T-cell (primary cell): Measurements from ENCODE around the gene ACOT2. TPM values are rescaled to one million over a fixed set of nuclear protein-coding genes. Genes with fewer than 3 reads are reported as not detected.
"Not testable (repeated sequence)": the region's sequence is repeated elsewhere in the genome, so short reads cannot be mapped to it uniquely, and the experiment has no call there.

Experiments
- ATAC-seq, 4 experiments: fragments of 200-7000 bp in 3 of 4; fragments of 150-1000 bp in 1 of 4; cut with Tn5 transposase; replicated peaks in 1 of 4; 1 replicate in 3 of 4; 2 replicates in 1 of 4; pipeline ENCODE4 v1.10.0; 2021; ENCODE audit warnings: moderate library complexity in 3 of 4, mild to moderate bottlenecking in 2 of 4, moderate number of reproducible peaks in 1 of 4
- CTCF ChIA-PET, 2 donors: fragments of 300-600 bp; sonication (Branson Sonifier 250); formaldehyde crosslinking; loops; one replicate each; lab custom pipeline; 2022; ENCODE audit warnings: antibody characterized with exemption in 2 of 2; lab: Charles Lee
- POLR2A ChIA-PET, 2 donors: fragments of 300-600 bp; sonication (Branson Sonifier 250); formaldehyde crosslinking; loops; one replicate each; lab custom pipeline; 2022; ENCODE audit warnings: antibody characterized with exemption in 2 of 2; lab: Charles Lee
- DNase-seq, 35 experiments: peaks; one replicate each; pipeline versions ENCODE4 v3.0.0 to v3.0.0-alpha.2; 2013 to 2023
- H3K27ac ChIP-seq: one replicate; pipeline ENCODE4 v1.5.1; 2013; ENCODE audit warnings: low read length
- H3K27me3 ChIP-seq, 2 experiments: replicated peaks in 1 of 2; 1 replicate in 1 of 2; 2 replicates in 1 of 2; pipeline versions ENCODE4 v1.6.1 to v1.7.0; 2013; ENCODE audit warnings: low read length in 1 of 2, mixed read lengths in 1 of 2; ENCODE audit not compliant: control insufficient read depth in 2 of 2, insufficient read depth in 2 of 2; ENCODE audit errors: extremely low read depth in 1 of 2
- H3K36me3 ChIP-seq, 2 donors: 1 replicate in 1 of 2; 2 replicates in 1 of 2; pipeline versions ENCODE4 v1.6.1 to v1.7.0; 2013; ENCODE audit warnings: low read length in 1 of 2; ENCODE audit not compliant: control insufficient read depth in 2 of 2, insufficient read depth in 1 of 2; ENCODE audit errors: extremely low read depth in 1 of 2
- H3K4me1 ChIP-seq, 2 experiments: 1 replicate in 1 of 2; 2 replicates in 1 of 2; pipeline versions ENCODE4 v1.6.1 to v1.7.0; 2013; ENCODE audit warnings: low read length in 2 of 2, mixed read lengths in 1 of 2; ENCODE audit not compliant: insufficient read depth in 2 of 2, control insufficient read depth in 1 of 2; ENCODE audit errors: extremely low read depth in 1 of 2
- H3K4me3 ChIP-seq, 2 donors: 1 replicate in 1 of 2; 2 replicates in 1 of 2; pipeline versions ENCODE4 v1.5.1 to v1.7.0; 2013; ENCODE audit warnings: mild to moderate bottlenecking in 2 of 2, low read length in 1 of 2, moderate library complexity in 1 of 2; ENCODE audit not compliant: control insufficient read depth in 1 of 2; ENCODE audit errors: extremely low read depth in 1 of 2
- H3K9me3 ChIP-seq: 2 replicates; pipeline ENCODE4 v1.7.0; 2013
- H3K27ac Mint-ChIP-seq, 2 donors: one replicate each; pipeline ENCODE4 v1.8.0; 2020 to 2021; ENCODE audit warnings: mild to moderate bottlenecking in 2 of 2, mixed read lengths in 2 of 2
- H3K27me3 Mint-ChIP-seq, 2 donors: one replicate each; pipeline ENCODE4 v1.8.0; 2021 to 2022; ENCODE audit warnings: mixed read lengths in 2 of 2
- H3K36me3 Mint-ChIP-seq: one replicate; pipeline ENCODE4 v1.8.0; 2021; ENCODE audit warnings: mixed read lengths
- H3K4me1 Mint-ChIP-seq, 3 donors: one replicate each; pipeline ENCODE4 v1.8.0; 2020 to 2022; ENCODE audit warnings: mixed read lengths in 3 of 3, mild to moderate bottlenecking in 1 of 3
- H3K4me3 Mint-ChIP-seq, 3 donors: one replicate each; pipeline ENCODE4 v1.8.0; 2020 to 2022; ENCODE audit warnings: mild to moderate bottlenecking in 3 of 3, mixed read lengths in 3 of 3, moderate library complexity in 3 of 3
- H3K9me3 Mint-ChIP-seq, 3 donors: one replicate each; pipeline ENCODE4 v1.8.0; 2020 to 2022; ENCODE audit warnings: mixed read lengths in 3 of 3
- WGBS: methylation state at CpG from one replicate; pipeline ENCODE4 v1.1.5; 2013; ENCODE audit warnings: missing lambda C conversion rate; ENCODE audit not compliant: insufficient coverage; 5-methylcytosine and 5-hydroxymethylcytosine counted together
- total RNA-seq, 35 experiments: library from RNA in 6 of 35; stranded (reverse) in 6 of 35; fragments of 120-200 nt in 1 of 35; gene quantifications; one replicate each; pipeline versions ENCODE4 v1.2.1 to v1.2.4 and lab custom pipeline; 2013 to 2026

ACOT2 gene
- 10 to 100 TPM; 11.8 to 14.7 (median 12.9) TPM for total RNA-seq
- total RNA-seq (2013), result 9.6 TPM
- 2.8 to 18.7 (median 8.3) reads per million in 29 experiments for total RNA-seq (lab: John Stamatoyannopoulos, UW)

DNA sequence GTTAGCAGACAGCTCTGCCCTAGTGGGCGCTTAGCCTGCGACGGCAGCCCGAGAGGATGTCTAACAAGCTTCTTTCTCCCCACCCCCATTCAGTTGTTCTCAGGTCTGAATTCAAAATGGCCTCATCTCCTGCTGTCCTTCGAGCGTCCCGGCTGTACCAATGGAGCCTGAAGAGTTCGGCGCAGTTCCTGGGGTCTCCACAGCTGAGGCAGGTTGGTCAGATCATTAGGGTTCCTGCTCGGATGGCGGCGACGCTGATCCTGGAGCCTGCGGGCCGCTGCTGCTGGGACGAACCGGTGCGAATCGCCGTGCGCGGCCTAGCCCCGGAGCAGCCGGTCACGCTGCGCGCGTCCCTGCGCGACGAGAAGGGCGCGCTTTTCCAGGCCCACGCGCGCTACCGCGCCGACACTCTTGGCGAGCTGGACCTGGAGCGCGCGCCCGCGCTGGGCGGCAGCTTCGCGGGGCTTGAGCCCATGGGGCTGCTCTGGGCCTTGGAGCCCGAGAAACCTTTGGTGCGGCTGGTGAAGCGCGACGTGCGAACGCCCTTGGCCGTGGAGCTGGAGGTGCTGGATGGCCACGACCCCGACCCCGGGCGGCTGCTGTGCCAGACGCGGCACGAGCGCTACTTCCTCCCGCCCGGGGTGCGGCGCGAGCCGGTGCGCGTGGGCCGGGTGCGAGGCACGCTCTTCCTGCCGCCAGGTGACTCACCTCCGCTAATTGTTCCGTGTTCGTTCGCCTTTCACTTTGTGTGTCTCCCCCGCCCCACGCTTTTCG, at the start of gene ACOT2:
Gene ACOT2 (plus strand): TSS at position 29 of the 774 bp plus-strand sequence. CDS start 28 bp downstream, at position 57.
- Histone ChIP-seq H3K4me3 (peak within 1 kb of the TSS; percentile 74 to 82), H3K27ac (peak within 1 kb of the TSS; percentile 80), H3K4me1 (peaks cover 4 to 48% of the 10 kb centered on the region in 2 experiments)
- ChIA-PET CTCF (interaction anchor here (0.6 to 3.5 kb wide), 22 partner anchors 21 to 382 kb away, joined by 3 to 35 read pairs (median 4); partner anchors contain the start of genes ACOT6 (in 1 of the 2), NUMB (in 1 of the 2) and RIOX1 (in 1 of the 2)), POLR2A (interaction anchor here (0.5 to 1.1 kb wide), 6 partner anchors 9 to 380 kb away, joined by 3 to 5 read pairs (median 3); partner anchors contain the start of genes FAM161B (in 1 of the 2) and RIOX1 (in 1 of the 2))
- Mint-ChIP-seq H3K4me3 (peak within 1 kb of the TSS; percentile 86 to 93 (median 93)), H3K27ac (peak within 1 kb of the TSS; percentile 93 to 94), H3K36me3 (peaks cover 30% of the 10 kb centered on the region), H3K4me1 (peaks cover 41 to 50% (median 50%) of the 10 kb centered on the region in 3 donors)
- WGBS, result under 1% methylated on average over 58 of the region's 83 CpGs
- DNase-seq, result peak; percentile 52 to 80 (median 64)
- not testable (repeated sequence) for H3K27me3 ChIP-seq, H3K36me3 ChIP-seq, H3K9me3 Mint-ChIP-seq, H3K9me3 ChIP-seq, H3K27me3 Mint-ChIP-seq
- ATAC-seq, result peak; percentile 70 to 85 (median 82)

GRCh38 chr14:73521229-73521628, 47.8 kb upstream of the ACOT2 start:
- ChIA-PET POLR2A (no interaction called here), CTCF (interaction anchor here in 1 of 2 donors (1.0 kb wide), 1 partner anchor 11 kb away, joined by 3 read pairs; no protein-coding TSS in a partner anchor)
- Mint-ChIP-seq H3K4me1 (no peaks in the 10 kb centered on the region), H3K27me3 (no peaks in the 10 kb centered on the region), H3K27ac (no peak overlapping the region), H3K4me3 (no peak overlapping the region), H3K36me3 (peaks cover 14% of the 10 kb centered on the region), H3K9me3 (no peaks in the 10 kb centered on the region)
- no peaks in the 10 kb centered on the region for H3K4me1 ChIP-seq
- H3K36me3 ChIP-seq, result peaks cover 0 to 2% of the 10 kb centered on the region in 2 donors
- no peak overlapping the region for H3K4me3 ChIP-seq
- no peaks in the 10 kb centered on the region for H3K9me3 ChIP-seq
- H3K27me3 ChIP-seq, result no peaks in the 10 kb centered on the region
- DNase-seq, result no peak
- no peak overlapping the region for H3K27ac ChIP-seq
- no peak for ATAC-seq
- WGBS, result 80% methylated on average over 1 of the region's 4 CpGs

- WGBS, result no CpG with 5 or more reads among the region's 4 CpGs
- H3K36me3 Mint-ChIP-seq, result peaks cover 14% of the 10 kb centered on the region
- DNase-seq, result no peak
- POLR2A ChIA-PET, result interaction anchor here in 1 of 2 donors (0.7 kb wide), 1 partner anchor 44 kb away, joined by 3 read pairs; the partner anchor contains the start of gene ACOT2
- H3K4me3 Mint-ChIP-seq, result no peak overlapping the region
- no peaks in the 10 kb centered on the region for H3K4me1 Mint-ChIP-seq
- CTCF ChIA-PET, result interaction anchor here (0.5 to 0.6 kb wide), 3 partner anchors 46 to 285 kb away, joined by 3 to 5 read pairs (median 3); no protein-coding TSS in a partner anchor
- H3K4me3 ChIP-seq, result no peak overlapping the region
- no peaks in the 10 kb centered on the region for H3K4me1 ChIP-seq
- H3K27me3 ChIP-seq, result no peaks in the 10 kb centered on the region
- no peaks in the 10 kb centered on the region for H3K9me3 ChIP-seq
- no peak overlapping the region for H3K27ac Mint-ChIP-seq
- no peaks in the 10 kb centered on the region for H3K27me3 Mint-ChIP-seq
- H3K36me3 ChIP-seq, result peaks cover 0 to 2% of the 10 kb centered on the region in 2 donors
- H3K27ac ChIP-seq, result no peak overlapping the region
- peaks cover 0 to 5% (median 3%) of the 10 kb centered on the region in 3 donors for H3K9me3 Mint-ChIP-seq
- ATAC-seq, result no peak
These were observed 44.5 kb upstream of the ACOT2 start for GRCh38 chr14:73524493-73524892.

GRCh38 chr14:73526036-73526984, 42.7 kb upstream of the ACOT2 start:
- H3K4me3 Mint-ChIP-seq, result no peak overlapping the region
- Histone ChIP-seq H3K27ac (no peak overlapping the region), H3K27me3 (no peaks in the 10 kb centered on the region), H3K9me3 (no peaks in the 10 kb centered on the region), H3K36me3 (peaks cover 0 to 2% of the 10 kb centered on the region in 2 donors), H3K4me3 (no peak overlapping the region), H3K4me1 (no peaks in the 10 kb centered on the region)
- DNase-seq, result no peak
- no peak overlapping the region for H3K27ac Mint-ChIP-seq
- ChIA-PET POLR2A (no interaction called here), CTCF (interaction anchor here in 1 of 2 donors (0.5 to 0.7 kb wide), 2 partner anchors 153 to 198 kb away, joined by 3 to 4 read pairs; no protein-coding TSS in a partner anchor)
- WGBS, result 83% methylated on average over 1 of the region's 6 CpGs
- no peak for ATAC-seq
- no peaks in the 10 kb centered on the region for H3K4me1 Mint-ChIP-seq
- peaks cover 14% of the 10 kb centered on the region for H3K36me3 Mint-ChIP-seq
- peaks cover 0 to 5% (median 3%) of the 10 kb centered on the region in 3 donors for H3K9me3 Mint-ChIP-seq
- H3K27me3 Mint-ChIP-seq, result no peaks in the 10 kb centered on the region

GRCh38 chr14:73529356-73529755, 39.7 kb upstream of the ACOT2 start:
- H3K4me1 Mint-ChIP-seq, DNase-seq, H3K27me3 ChIP-seq, H3K4me3 Mint-ChIP-seq, H3K9me3 ChIP-seq, H3K9me3 Mint-ChIP-seq, H3K36me3 Mint-ChIP-seq, H3K4me3 ChIP-seq, H3K36me3 ChIP-seq, CTCF ChIA-PET, H3K4me1 ChIP-seq, POLR2A ChIA-PET, H3K27ac Mint-ChIP-seq, ATAC-seq, H3K27me3 Mint-ChIP-seq, H3K27ac ChIP-seq: not testable (repeated sequence)
- no CpG with 5 or more reads among the region's 2 CpGs for WGBS

DNA sequence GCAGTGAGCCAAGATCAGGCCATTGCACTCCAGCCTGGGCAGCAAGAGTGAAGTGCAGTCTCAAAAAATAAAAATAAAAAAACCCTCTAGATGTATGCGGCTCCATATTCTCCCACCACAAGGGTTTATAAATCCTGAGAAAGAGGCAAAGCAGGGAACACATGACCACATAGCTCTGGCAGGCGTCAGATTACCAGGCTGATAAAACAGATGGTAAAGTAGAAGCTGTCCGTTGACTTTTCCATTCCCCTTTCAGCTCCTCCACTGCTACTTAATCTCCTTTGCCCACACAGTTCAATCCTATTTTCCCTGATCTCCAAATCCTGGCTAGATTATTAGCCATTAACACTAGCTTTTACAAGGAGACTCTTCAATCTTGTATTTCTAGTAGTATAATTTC, 37.0 kb upstream of the ACOT2 start:
- H3K27me3 Mint-ChIP-seq, H3K27me3 ChIP-seq, CTCF ChIA-PET, H3K27ac Mint-ChIP-seq, H3K9me3 Mint-ChIP-seq, H3K4me1 Mint-ChIP-seq, H3K9me3 ChIP-seq, H3K36me3 Mint-ChIP-seq, H3K36me3 ChIP-seq, H3K27ac ChIP-seq, H3K4me3 ChIP-seq, H3K4me1 ChIP-seq, H3K4me3 Mint-ChIP-seq, DNase-seq, ATAC-seq: not testable (repeated sequence)
- WGBS, result no CpG with 5 or more reads among the region's 3 CpGs
- POLR2A ChIA-PET, result interaction anchor here in 1 of 2 donors (0.6 kb wide), 1 partner anchor 23 kb away, joined by 4 read pairs; no protein-coding TSS in a partner anchor
